Measurements from ENCODE around the gene CLEC18B.
"Not testable (repeated sequence)": the region's sequence is repeated elsewhere in the genome, so short reads cannot be mapped to it uniquely, and the experiment has no call there.

The CLEC18B gene

GRCh38 chr16:74420612-74421481 is at the start of gene CLEC18B:
CLEC18B (minus strand) TSS chr16:74421478; CDS start chr16:74421270, 208 bp downstream.
- DNase-seq (ENCODE audit: insufficient read length, low spot score); FAIRE-seq: not testable (repeated sequence)

DNA sequence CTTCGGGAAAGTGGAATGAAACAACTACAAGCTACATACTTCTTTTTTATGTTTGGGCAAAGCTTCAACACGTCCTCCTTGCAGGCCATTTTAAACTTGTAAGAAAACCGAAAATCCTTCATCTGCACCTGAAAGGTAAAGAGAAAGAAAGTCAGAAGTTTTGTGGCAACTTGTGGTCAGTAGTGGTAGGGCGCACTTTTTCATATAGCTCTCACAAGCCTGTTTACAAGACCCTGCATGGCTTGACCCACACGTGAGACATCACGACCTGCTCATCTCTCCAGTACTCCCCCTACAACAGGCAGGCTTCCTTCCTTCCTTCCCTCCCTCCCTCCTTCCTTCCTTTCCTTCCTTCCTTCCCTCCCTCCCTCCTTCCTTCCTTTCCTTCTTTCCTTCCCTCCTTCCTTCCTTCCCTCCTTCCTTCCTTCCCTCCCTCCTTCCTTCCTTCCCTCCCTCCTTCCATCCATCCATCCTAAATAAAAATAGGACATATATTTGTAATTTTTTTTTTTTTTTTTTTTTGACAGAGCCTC is 48.7 kb upstream of the CLEC18B start:
- DNase-seq (ENCODE audit: insufficient read length, low spot score), result no peak
- TF ChIP-seq CTCF (IDR thresholded peaks at IDR 0.05; ENCODE audit: insufficient read depth, missing control alignments), result no peak
- no peak for FAIRE-seq

DNA sequence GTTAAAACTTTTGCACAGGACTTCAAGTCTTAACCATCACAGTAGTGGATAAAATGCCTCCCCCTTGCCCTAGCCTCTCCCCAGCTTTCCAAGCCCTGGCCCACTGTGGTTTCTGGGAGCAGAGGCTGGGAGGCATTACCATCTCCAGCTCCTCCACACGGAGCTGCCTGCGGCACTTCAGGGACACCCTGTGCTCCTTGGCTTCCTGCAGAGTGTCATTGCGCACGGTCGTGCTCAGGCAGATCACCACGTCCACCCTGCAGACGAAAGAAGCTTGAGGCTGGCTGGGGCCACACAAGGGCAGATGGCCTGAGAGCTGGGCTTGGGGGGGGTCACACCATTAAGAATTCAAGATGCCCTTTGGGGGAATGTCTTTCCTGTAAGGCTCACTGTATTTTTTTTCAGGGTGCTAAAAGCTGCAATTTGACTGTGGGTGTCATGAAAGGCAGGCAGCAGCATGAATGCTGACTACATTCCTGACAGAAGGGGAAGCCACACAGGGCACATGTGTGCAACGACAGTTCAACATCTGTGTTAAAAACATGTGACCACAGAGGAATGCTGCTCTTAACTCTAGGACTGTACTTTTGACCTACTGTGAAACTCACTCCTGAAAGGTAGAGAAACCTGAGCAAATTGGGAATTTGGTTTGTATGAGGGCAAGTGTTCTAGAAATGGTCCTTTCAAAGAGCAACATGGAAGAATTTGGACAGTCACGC is 47.7 kb upstream of the CLEC18B start:
- DNase-seq (ENCODE audit: insufficient read length, low spot score) (no peak), FAIRE-seq (no peak)
- no peak for TF ChIP-seq CTCF (IDR thresholded peaks at IDR 0.05; ENCODE audit: insufficient read depth, missing control alignments)

DNA sequence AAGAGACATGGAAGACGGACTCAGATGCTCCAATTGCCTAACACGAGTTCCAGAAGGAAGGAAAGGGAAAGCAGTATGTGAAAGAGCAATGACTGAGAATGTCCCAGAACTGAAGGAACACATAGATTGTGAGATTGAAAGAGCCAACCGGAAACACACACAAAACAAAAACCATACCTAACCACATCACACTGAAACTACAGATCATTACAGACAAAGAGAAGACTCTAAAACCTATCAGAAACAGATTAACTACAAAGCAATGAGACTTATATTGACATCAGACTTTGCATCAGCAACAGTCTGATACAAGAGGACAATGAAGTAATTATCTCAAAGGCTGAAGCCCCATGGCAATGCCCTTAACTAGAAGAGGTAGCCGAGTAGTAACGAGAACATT is 45.6 kb upstream of the CLEC18B start:
- no peak for TF ChIP-seq CTCF (IDR thresholded peaks at IDR 0.05; ENCODE audit: insufficient read depth, missing control alignments)
- FAIRE-seq, result no peak

DNA sequence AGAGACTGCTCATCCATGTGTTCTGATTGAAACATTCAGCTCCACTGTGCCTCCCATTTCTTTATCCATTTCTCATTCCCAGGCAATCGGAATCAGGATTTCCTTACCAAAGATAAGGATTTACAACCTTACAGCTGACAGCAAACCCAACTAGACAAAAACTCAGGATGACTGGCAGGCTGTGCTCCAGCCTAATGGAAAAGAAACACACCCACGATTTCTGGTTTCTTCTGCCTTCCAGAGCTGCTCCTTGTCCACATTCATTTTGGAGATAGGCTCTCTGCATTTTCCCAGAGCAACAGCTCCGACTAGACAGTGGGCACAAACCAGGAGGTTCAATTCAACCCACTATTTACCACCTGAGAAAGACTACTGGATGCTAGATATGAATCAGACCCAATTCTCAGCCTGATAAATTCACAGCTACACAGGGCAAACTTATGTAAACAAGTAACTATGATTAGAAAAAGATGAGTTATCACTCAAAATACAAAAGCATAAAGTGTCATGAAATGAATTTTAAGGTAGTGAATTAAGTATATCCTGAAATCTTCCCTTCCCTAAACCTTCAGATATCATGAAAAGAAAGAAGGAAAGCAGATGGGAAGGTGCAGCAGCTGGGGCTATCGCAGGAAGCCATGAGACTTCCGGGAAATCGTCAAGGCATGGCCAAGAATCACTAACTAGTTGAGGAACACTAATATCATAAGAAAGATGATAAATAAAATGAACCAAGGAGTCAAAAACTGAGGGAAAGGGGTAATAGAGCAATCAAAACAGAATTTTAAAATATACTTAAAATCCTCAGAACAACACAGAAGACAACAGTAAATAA is 44.8 kb upstream of the CLEC18B start:
- FAIRE-seq (no peak), DNase-seq (ENCODE audit: insufficient read length, low spot score) (no peak)
- TF ChIP-seq CTCF (IDR thresholded peaks at IDR 0.05; ENCODE audit: insufficient read depth, missing control alignments), result no peak

More for the DNA sequence above, 45.6 kb upstream of the CLEC18B start:
- no peak for DNase-seq (ENCODE audit: insufficient read length, low spot score)

GRCh38 chr16:74465281-74465680 is 44.0 kb upstream of the CLEC18B start:
- FAIRE-seq (no peak), DNase-seq (ENCODE audit: insufficient read length, low spot score) (no peak)
- no peak for TF ChIP-seq CTCF (IDR thresholded peaks at IDR 0.05; ENCODE audit: insufficient read depth, missing control alignments)

- FAIRE-seq (no peak), DNase-seq (ENCODE audit: insufficient read length, low spot score) (no peak)
- no peak for TF ChIP-seq CTCF (IDR thresholded peaks at IDR 0.05; ENCODE audit: insufficient read depth, missing control alignments)
Measured at GRCh38 chr16:74463888-74464287, 42.6 kb upstream of the CLEC18B start.

All from D721Med (cell line).